Measurements from ENCODE around the gene CDK13. TPM values are rescaled to one million over a fixed set of nuclear protein-coding genes. Genes with fewer than 3 reads are reported as not detected.
"Not testable (repeated sequence)": the region's sequence is repeated elsewhere in the genome, so short reads cannot be mapped to it uniquely, and the experiment has no call there.

The CDK13 gene
- total RNA-seq, 1 donor from 2014 or later, result 53.2 TPM

DNA sequence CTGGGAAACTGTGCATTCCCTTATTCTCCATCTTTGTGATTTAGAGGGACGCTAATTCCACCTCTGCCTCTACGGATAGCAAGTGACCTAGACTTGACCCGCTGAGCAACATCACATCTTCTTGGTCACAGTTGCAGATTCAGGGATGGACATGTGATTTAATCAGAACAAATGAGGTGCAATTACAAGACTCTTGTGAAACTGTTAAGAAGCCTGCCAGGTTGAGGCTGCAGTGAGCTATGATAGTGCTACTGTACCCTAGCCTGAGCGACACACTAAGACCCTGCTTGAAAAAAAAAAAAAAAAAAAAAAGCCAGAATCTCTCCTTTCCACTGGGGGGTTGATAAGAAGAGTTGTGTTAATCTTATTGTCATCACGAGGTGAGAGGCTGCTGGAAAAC is 170.0 kb downstream of the CDK13 start:
- Mint-ChIP-seq H3K4me1 (ENCODE audit: low read depth, unreplicated experiment) (no peaks in the 10 kb centered on the region), H3K9me3 (ENCODE audit: unreplicated experiment) (no peaks in the 10 kb centered on the region), H3K27me3 (ENCODE audit: unreplicated experiment) (no peaks in the 10 kb centered on the region), H3K4me3 (ENCODE audit: unreplicated experiment) (no peak overlapping the region), H3K27ac (ENCODE audit: unreplicated experiment) (no peak overlapping the region), H3K36me3 (ENCODE audit: unreplicated experiment) (no peaks in the 10 kb centered on the region)
- no peak for DNase-seq
- TF ChIP-seq, protein P1, sequence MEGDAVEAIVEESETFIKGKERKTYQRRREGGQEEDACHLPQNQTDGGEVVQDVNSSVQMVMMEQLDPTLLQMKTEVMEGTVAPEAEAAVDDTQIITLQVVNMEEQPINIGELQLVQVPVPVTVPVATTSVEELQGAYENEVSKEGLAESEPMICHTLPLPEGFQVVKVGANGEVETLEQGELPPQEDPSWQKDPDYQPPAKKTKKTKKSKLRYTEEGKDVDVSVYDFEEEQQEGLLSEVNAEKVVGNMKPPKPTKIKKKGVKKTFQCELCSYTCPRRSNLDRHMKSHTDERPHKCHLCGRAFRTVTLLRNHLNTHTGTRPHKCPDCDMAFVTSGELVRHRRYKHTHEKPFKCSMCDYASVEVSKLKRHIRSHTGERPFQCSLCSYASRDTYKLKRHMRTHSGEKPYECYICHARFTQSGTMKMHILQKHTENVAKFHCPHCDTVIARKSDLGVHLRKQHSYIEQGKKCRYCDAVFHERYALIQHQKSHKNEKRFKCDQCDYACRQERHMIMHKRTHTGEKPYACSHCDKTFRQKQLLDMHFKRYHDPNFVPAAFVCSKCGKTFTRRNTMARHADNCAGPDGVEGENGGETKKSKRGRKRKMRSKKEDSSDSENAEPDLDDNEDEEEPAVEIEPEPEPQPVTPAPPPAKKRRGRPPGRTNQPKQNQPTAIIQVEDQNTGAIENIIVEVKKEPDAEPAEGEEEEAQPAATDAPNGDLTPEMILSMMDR (IDR thresholded peaks at IDR 0.05; ENCODE audit: partially characterized antibody, unreplicated experiment), result no peak

DNA sequence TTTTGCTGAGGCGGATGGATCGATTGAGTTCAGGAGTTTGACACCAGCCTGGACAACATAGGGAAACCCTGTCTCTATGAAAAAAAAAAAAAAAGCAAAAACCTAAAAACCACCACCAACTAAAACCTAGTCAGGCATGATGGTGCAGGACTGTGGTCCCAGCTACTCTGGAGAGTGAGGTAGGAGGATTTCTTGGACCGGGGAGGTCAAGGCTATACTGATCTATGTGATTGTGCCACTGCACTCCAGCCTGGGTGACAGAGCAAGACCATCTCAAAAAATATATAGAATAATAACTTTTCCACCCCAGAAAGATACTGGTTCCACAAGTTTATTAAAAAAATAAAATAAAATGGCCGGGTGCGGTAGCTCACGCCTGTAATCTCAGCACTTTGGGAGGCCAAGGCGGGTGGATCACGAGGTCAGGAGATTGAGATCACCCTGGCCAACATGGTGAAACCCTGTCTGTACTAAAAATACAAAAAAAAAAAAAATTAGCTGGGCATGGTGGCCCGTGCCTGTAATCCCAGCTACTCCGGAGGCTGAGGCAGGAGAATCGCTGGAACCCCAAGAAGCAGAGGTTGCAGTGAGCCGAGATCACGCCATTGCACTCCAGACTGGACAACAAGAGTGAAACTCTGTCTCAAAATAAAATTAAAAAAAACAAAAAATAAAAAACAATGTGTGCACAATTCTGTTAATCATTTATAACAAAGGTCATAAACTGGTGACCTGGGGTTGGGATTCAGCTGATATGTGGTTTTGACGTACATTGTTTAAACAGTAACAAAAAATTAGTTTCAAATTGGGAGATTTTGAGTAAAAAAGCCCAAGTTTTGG is 172.3 kb downstream of the CDK13 start:
- H3K36me3 Mint-ChIP-seq (ENCODE audit: unreplicated experiment); H3K9me3 Mint-ChIP-seq (ENCODE audit: unreplicated experiment); H3K4me1 Mint-ChIP-seq (ENCODE audit: low read depth, unreplicated experiment); DNase-seq; H3K4me3 Mint-ChIP-seq (ENCODE audit: unreplicated experiment); H3K27me3 Mint-ChIP-seq (ENCODE audit: unreplicated experiment); H3K27ac Mint-ChIP-seq (ENCODE audit: unreplicated experiment): not testable (repeated sequence)

DNA sequence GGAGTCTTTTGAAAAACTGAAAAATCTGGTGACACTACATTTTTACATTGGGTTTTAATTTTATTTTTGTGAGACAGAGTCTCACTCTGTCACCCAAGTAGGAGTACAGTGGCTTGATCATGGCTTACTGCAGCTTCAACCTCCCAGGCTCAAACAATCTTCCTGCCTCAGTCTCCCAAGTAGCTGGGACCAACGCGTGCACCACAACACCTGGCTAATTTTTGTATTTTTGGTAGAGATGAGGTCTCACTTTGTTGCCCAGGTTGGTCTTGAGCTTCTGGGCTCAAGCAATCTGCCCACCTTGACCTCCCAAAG is 172.8 kb downstream of the CDK13 start:
- no peaks in the 10 kb centered on the region for H3K4me1 Mint-ChIP-seq (ENCODE audit: low read depth, unreplicated experiment)
- H3K27me3 Mint-ChIP-seq (ENCODE audit: unreplicated experiment), result no peaks in the 10 kb centered on the region
- no peak overlapping the region for H3K27ac Mint-ChIP-seq (ENCODE audit: unreplicated experiment)
- H3K9me3 Mint-ChIP-seq (ENCODE audit: unreplicated experiment), result no peaks in the 10 kb centered on the region
- no peak overlapping the region for H3K4me3 Mint-ChIP-seq (ENCODE audit: unreplicated experiment)
- TF ChIP-seq, protein P1 (IDR thresholded peaks at IDR 0.05; ENCODE audit: partially characterized antibody, unreplicated experiment), result no peak
- DNase-seq, result no peak
- H3K36me3 Mint-ChIP-seq (ENCODE audit: unreplicated experiment), result no peaks in the 10 kb centered on the region

DNA sequence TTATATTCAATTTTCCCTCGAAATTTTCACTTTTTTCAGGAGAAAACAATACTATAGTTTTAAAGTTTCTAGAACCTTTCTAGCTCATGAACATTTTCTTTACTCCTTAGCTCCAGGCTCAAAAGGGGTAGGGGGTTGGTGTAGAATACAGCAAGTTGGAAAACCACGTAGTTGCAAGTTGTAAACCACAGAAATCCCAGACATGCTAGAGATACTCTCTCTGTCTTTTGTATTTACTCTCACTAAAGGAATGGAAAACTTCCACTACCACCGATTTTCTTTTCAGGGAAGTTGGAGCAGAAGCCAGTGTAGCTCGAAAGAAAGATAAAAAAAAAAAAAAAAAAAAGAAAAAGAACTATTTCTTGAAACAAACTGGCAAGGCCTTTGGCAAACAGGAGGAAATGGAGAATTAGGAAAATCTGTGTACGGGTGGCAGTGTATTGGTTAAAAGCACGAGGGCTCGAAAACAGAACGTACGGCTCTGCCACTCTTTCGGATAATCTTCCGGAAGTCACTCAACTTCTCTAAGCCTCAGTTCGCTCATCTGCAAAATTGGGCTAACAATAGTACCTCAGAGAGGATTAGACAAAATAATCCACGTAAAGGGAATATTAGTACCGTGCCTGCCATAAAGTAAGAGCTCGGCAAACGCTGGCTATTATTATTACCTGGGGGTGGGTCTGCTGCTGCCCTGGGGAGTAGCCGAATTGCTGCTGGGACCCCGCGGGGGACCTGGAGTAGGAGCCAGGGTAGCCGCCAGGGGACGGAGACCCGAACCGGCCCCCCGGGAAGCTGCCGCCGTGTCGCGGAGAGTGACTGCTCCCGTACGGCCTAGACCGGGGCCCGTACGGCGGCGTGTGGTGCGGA is 183.7 kb downstream of the CDK13 start:
- TF ChIP-seq, protein P1 (IDR thresholded peaks at IDR 0.05; ENCODE audit: partially characterized antibody, unreplicated experiment), result no peak
- peak; percentile 64 for DNase-seq
- H3K4me3 Mint-ChIP-seq (ENCODE audit: unreplicated experiment), result peak overlapping the region; percentile 90
- no peaks in the 10 kb centered on the region for H3K36me3 Mint-ChIP-seq (ENCODE audit: unreplicated experiment)
- peak overlapping the region; percentile 75 for H3K27ac Mint-ChIP-seq (ENCODE audit: unreplicated experiment)
- peaks cover 2% of the 10 kb centered on the region for H3K4me1 Mint-ChIP-seq (ENCODE audit: low read depth, unreplicated experiment)
- H3K9me3 Mint-ChIP-seq (ENCODE audit: unreplicated experiment), result peaks cover 8% of the 10 kb centered on the region
- H3K27me3 Mint-ChIP-seq (ENCODE audit: unreplicated experiment), result peaks cover 2% of the 10 kb centered on the region

DNA sequence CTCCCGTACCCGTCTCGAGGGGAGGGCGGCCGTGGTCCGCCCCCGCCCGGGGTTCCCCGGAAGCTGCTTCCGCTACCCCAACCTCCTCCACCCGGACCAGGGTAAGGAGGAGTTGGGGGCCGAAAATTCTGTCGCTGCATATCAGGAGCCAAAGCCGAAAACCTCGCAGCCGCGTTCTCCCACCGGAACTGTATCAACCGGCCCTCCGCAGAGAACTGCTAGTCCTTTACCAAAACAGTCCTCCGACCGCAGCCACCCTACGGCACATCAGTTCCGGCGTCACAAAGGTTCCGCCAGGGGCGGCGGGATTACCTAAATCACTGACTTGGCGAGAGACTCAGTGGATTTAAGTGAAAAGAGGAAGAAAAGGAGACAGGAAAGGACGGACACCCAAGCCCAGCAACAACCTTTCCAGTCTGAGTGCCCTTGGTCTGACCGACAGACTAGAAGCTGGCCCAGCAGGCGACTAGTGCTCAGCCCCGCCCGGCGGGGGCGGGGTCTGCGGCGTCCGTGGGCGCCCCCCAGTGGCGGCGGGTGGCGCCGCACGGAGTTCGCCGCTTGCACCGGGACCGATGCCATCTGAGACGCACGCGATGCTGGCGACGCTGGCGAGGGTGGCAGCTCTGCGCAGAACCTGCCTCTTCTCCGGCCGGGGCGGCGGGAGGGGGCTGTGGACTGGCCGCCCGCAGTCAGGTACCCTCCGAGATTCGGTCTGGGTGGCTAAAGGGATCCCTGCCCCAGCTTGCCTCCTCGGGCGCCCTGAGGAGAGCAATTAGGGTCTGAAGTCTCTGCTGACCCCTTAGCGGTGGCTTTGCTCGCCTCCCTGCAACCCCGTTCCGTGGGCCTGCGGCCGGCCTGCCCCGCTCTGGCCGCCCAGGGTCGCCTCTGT is 184.6 kb downstream of the CDK13 start, which contains the start of the genes MPLKIP and SUGCT:
TSS of gene MPLKIP (minus strand) at position 195 of the 889 bp plus-strand sequence. CDS start at position 140, 55 bp downstream.
TSS of gene SUGCT (plus strand) at position 578 of the 889 bp plus-strand sequence.
- peak within 1 kb of the TSS; percentile 95 for H3K4me3 Mint-ChIP-seq (ENCODE audit: unreplicated experiment)
- DNase-seq, result peak; percentile 85
- peaks cover 8% of the 10 kb centered on the region for H3K9me3 Mint-ChIP-seq (ENCODE audit: unreplicated experiment)
- H3K27me3 Mint-ChIP-seq (ENCODE audit: unreplicated experiment), result peaks cover 2% of the 10 kb centered on the region
- no peaks in the 10 kb centered on the region for H3K36me3 Mint-ChIP-seq (ENCODE audit: unreplicated experiment)
- H3K4me1 Mint-ChIP-seq (ENCODE audit: low read depth, unreplicated experiment), result peaks cover 2% of the 10 kb centered on the region
- H3K27ac Mint-ChIP-seq (ENCODE audit: unreplicated experiment), result peak within 1 kb of the TSS; percentile 94
- TF ChIP-seq, protein P1 (IDR thresholded peaks at IDR 0.05; ENCODE audit: partially characterized antibody, unreplicated experiment), result peak; percentile 99

All from glutamatergic neuron (in vitro differentiated cells).